CD14-positive monocyte (primary cell): ENCODE measurements around the gene L3MBTL3. TPM values are rescaled to one million over a fixed set of nuclear protein-coding genes. Genes with fewer than 3 reads are reported as not detected.
A peak's percentile ranks its signal among the peaks of the same experiment; 100 is the strongest.

Experiments used
- DNase-seq, 3 donors: peaks; one replicate each; pipeline ENCODE4 v3.0.0-alpha.2; 2011 to 2022
- H2AFZ ChIP-seq: 2 replicates; pipeline ENCODE4 v1.6.0; 2012; ENCODE audit warnings: mild to moderate bottlenecking, low read depth, low read length, inconsistent platforms; ENCODE audit not compliant: insufficient read depth, poor library complexity, severe bottlenecking
- H3K27ac ChIP-seq, 2 donors: 1 replicate in 1 of 2; 2 replicates in 1 of 2; pipeline ENCODE4 v1.5.1; 2012 to 2013; ENCODE audit warnings: low read length in 2 of 2, control low read depth in 1 of 2, inconsistent platforms in 1 of 2, low read depth in 1 of 2, mild to moderate bottlenecking in 1 of 2
- H3K27me3 ChIP-seq, 2 donors: one replicate each; pipeline versions ENCODE4 v1.6.0 to v1.6.1; 2011 to 2013; ENCODE audit warnings: low read length in 2 of 2; ENCODE audit not compliant: control insufficient read depth in 2 of 2, insufficient read depth in 2 of 2
- H3K36me3 ChIP-seq, 2 donors: replicated peaks in 1 of 2; 1 replicate in 1 of 2; 2 replicates in 1 of 2; pipeline versions ENCODE4 v1.5.1 to v1.6.1; 2012 to 2013; ENCODE audit warnings: low read length in 2 of 2, control low read depth in 1 of 2, inconsistent platforms in 1 of 2, mild to moderate bottlenecking in 1 of 2; ENCODE audit not compliant: insufficient read depth in 2 of 2, control insufficient read depth in 1 of 2
- H3K4me1 ChIP-seq, 2 donors: 1 replicate in 1 of 2; 2 replicates in 1 of 2; pipeline versions ENCODE4 v1.5.1 to v1.6.1; 2012 to 2013; ENCODE audit warnings: low read length in 2 of 2, control low read depth in 1 of 2, inconsistent platforms in 1 of 2, mild to moderate bottlenecking in 1 of 2, moderate library complexity in 1 of 2; ENCODE audit not compliant: insufficient read depth in 2 of 2, control insufficient read depth in 1 of 2
- H3K4me2 ChIP-seq: replicated peaks from 2 replicates; pipeline ENCODE3; 2012; ENCODE audit warnings: low read length, moderate library complexity, mild to moderate bottlenecking; ENCODE audit not compliant: poor library complexity, severe bottlenecking; ENCODE audit errors: extremely low read depth
- H3K4me3 ChIP-seq, 3 experiments: fragments of 200-600 bp in 1 of 3; sonication (generic) in 1 of 3; replicated peaks in 1 of 3; 1 replicate in 2 of 3; 2 replicates in 1 of 3; pipeline ENCODE4 v1.5.1; 2011 to 2013; ENCODE audit warnings: low read length in 3 of 3, mild to moderate bottlenecking in 3 of 3, control low read depth in 2 of 3, low read depth in 2 of 3, inconsistent platforms in 1 of 3, moderate library complexity in 1 of 3
- H3K79me2 ChIP-seq: 2 replicates; pipeline ENCODE4 v1.6.0; 2012; ENCODE audit warnings: mild to moderate bottlenecking, control low read depth, inconsistent platforms, low read length, moderate library complexity; ENCODE audit not compliant: insufficient read depth
- H3K9ac ChIP-seq: 2 replicates; pipeline ENCODE4 v1.6.0; 2017; ENCODE audit warnings: low read length, mild to moderate bottlenecking; ENCODE audit not compliant: insufficient read depth, poor library complexity, severe bottlenecking
- H3K9me3 ChIP-seq, 2 donors: replicated peaks in 1 of 2; 1 replicate in 1 of 2; 2 replicates in 1 of 2; pipeline versions ENCODE4 v1.5.1 to v1.6.1; 2012 to 2013; ENCODE audit warnings: low read length in 2 of 2, control low read depth in 1 of 2; ENCODE audit not compliant: control insufficient read depth in 1 of 2, insufficient read depth in 1 of 2
- H4K20me1 ChIP-seq: 2 replicates; pipeline ENCODE4 v1.6.0; 2012; ENCODE audit warnings: mild to moderate bottlenecking, low read length, control low read depth, moderate library complexity; ENCODE audit not compliant: insufficient read depth
- H3K27ac Mint-ChIP-seq, 7 donors: one replicate each; pipeline ENCODE4 v1.8.0; 2020; ENCODE audit warnings: mild to moderate bottlenecking in 7 of 7, mixed read lengths in 7 of 7, moderate library complexity in 6 of 7, inconsistent platforms in 2 of 7
- H3K27me3 Mint-ChIP-seq, 3 donors: one replicate each; pipeline ENCODE4 v1.8.0; 2021 to 2022; ENCODE audit warnings: low read depth in 3 of 3, mild to moderate bottlenecking in 3 of 3, mixed read lengths in 3 of 3, moderate library complexity in 3 of 3, inconsistent platforms in 1 of 3
- H3K36me3 Mint-ChIP-seq, 2 donors: one replicate each; pipeline ENCODE4 v1.8.0; 2020; ENCODE audit warnings: mixed read lengths in 2 of 2, inconsistent platforms in 1 of 2, mild to moderate bottlenecking in 1 of 2
- H3K4me1 Mint-ChIP-seq: one replicate; pipeline ENCODE4 v1.8.0; 2020; ENCODE audit warnings: mild to moderate bottlenecking, mixed read lengths
- H3K4me3 Mint-ChIP-seq, 2 donors: one replicate each; pipeline ENCODE4 v1.8.0; 2020; ENCODE audit warnings: mild to moderate bottlenecking in 2 of 2, mixed read lengths in 2 of 2, moderate library complexity in 1 of 2
- H3K9me3 Mint-ChIP-seq, 7 donors: one replicate each; pipeline ENCODE4 v1.8.0; 2020 to 2022; ENCODE audit warnings: mixed read lengths in 7 of 7, mild to moderate bottlenecking in 6 of 7, moderate library complexity in 6 of 7, inconsistent platforms in 2 of 7
- WGBS: methylation state at CpG from one replicate; pipeline ENCODE4 v1.1.5; 2013; ENCODE audit warnings: missing lambda C conversion rate; ENCODE audit not compliant: insufficient coverage; 5-methylcytosine and 5-hydroxymethylcytosine counted together
- intact Hi-C, 2 donors: fragments of 100-400 bp; cut with micrococcal nuclease; formaldehyde crosslinking; loops; one replicate each; pipeline versions ENCODE4 v1.15.0 to v1.15.1; 2023
- polyA plus RNA-seq, 3 donors: library from polyadenylated mRNA; depleted of rRNA in 1 of 3; unstranded in 2 of 3; stranded (reverse) in 1 of 3; fragments of 300-500 nt in 2 of 3; fragments of >200 nt in 1 of 3; fragmentation: Illumina TruSeq in 2 of 3; gene quantifications; 1 replicate in 2 of 3; 2 replicates in 1 of 3; pipeline ENCODE4 v1.2.3, GENCODE V29; 2012 to 2021
- TF ChIP-seq, protein P1 (sequence below): fragments of 200-600 bp; IDR thresholded peaks from one replicate; pipeline ENCODE4 v1.8.0; 2022; ENCODE audit warnings: antibody characterized with exemption, mild to moderate bottlenecking

L3MBTL3 gene
- polyA plus RNA-seq, 3 donors, result 2.1 to 8.0 (median 3.7) TPM

DNA sequence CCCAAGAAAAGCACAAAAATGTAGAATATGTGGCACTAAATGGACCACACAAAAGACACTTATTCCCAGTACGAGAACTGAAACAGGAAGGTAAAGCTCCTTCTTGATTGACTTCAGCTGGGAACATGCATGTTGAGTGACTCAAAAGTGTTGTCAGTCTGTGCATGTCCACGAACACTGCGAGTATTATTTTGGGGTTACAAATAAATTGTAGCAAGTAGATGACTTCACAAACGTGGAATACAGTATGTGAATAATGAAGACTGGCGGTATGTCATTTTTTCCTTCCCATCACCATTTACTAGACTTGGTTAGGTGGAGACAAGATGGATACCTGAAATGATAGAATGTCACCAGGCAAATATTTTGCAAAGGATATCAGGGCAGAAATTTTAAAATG lies 45.4 kb downstream of the L3MBTL3 start:
- Mint-ChIP-seq H3K36me3 (peaks cover 60 to 68% of the 10 kb centered on the region in 2 donors), H3K4me1 (peaks cover 2% of the 10 kb centered on the region), H3K4me3 (no peak overlapping the region), H3K9me3 (no peaks in the 10 kb centered on the region), H3K27ac (peak overlapping the region in 1 of 7 donors; percentile 2), H3K27me3 (no peaks in the 10 kb centered on the region)
- TF ChIP-seq, protein P1, sequence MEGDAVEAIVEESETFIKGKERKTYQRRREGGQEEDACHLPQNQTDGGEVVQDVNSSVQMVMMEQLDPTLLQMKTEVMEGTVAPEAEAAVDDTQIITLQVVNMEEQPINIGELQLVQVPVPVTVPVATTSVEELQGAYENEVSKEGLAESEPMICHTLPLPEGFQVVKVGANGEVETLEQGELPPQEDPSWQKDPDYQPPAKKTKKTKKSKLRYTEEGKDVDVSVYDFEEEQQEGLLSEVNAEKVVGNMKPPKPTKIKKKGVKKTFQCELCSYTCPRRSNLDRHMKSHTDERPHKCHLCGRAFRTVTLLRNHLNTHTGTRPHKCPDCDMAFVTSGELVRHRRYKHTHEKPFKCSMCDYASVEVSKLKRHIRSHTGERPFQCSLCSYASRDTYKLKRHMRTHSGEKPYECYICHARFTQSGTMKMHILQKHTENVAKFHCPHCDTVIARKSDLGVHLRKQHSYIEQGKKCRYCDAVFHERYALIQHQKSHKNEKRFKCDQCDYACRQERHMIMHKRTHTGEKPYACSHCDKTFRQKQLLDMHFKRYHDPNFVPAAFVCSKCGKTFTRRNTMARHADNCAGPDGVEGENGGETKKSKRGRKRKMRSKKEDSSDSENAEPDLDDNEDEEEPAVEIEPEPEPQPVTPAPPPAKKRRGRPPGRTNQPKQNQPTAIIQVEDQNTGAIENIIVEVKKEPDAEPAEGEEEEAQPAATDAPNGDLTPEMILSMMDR, result no peak
- Histone ChIP-seq H3K79me2 (no peaks in the 10 kb centered on the region), H4K20me1 (no peaks in the 10 kb centered on the region), H2AFZ (no peak overlapping the region), H3K4me1 (no peaks in the 10 kb centered on the region), H3K4me2 (no peak overlapping the region), H3K27me3 (no peaks in the 10 kb centered on the region), H3K27ac (no peak overlapping the region), H3K9me3 (no peaks in the 10 kb centered on the region), H3K4me3 (no peak overlapping the region), H3K9ac (no peak overlapping the region), H3K36me3 (peaks cover 64 to 97% of the 10 kb centered on the region in 2 donors)
- no CpG with 5 or more reads among the region's 5 CpGs for whole genome bisulfite sequencing
- DNase-seq, result no peak
- intact Hi-C loops, result no loop called here

DNA sequence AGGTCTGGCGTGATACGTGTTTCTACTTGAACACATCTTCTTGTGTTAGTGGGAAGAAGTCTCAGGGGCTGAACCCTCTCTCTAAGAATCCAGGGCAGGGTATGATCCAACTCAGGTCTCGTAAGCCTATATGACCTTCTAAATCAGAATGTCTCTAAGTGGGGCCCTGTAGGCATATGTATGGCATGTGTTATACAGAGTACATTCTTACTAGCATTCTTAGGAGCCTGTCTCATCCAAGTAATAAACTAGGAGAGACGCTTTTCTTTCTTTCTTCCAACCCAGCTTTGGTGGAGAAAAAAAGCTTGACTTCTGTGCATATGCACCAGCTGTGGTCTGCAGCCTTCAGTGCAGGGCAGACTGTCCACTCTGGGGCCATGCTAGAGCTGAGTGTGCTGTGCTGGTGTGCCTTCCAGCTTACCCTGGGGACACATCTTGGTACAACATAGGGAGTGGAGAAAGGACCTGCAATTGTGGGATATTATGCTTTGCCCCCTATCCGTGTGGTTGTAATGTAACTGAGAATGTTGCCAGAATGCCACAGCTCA lies 47.3 kb downstream of the L3MBTL3 start:
- Histone ChIP-seq H3K9ac (no peak overlapping the region), H4K20me1 (no peaks in the 10 kb centered on the region), H3K36me3 (peaks cover 62 to 98% of the 10 kb centered on the region in 2 donors), H3K4me2 (no peak overlapping the region), H3K9me3 (no peaks in the 10 kb centered on the region), H2AFZ (no peak overlapping the region), H3K4me3 (no peak overlapping the region), H3K79me2 (no peaks in the 10 kb centered on the region), H3K27ac (no peak overlapping the region), H3K27me3 (no peaks in the 10 kb centered on the region), H3K4me1 (no peaks in the 10 kb centered on the region)
- Mint-ChIP-seq H3K4me1 (peaks cover 2% of the 10 kb centered on the region), H3K27ac (peak overlapping the region in 1 of 7 donors; percentile 19), H3K36me3 (peaks cover 63 to 68% of the 10 kb centered on the region in 2 donors), H3K27me3 (no peaks in the 10 kb centered on the region), H3K4me3 (no peak overlapping the region), H3K9me3 (no peaks in the 10 kb centered on the region)
- TF ChIP-seq, protein P1, result no peak
- 90% methylated on average over 2 of the region's 5 CpGs for WGBS
- DNase-seq, result no peak
- intact Hi-C loops, result no loop called here
